HG02943 (cell line): Measurements from ENCODE around the gene ACTL6B.

Source experiments
- ATAC-seq: cut with Tn5 transposase; IDR thresholded peaks from one replicate; pipeline ENCODE4 v1.9.1; 2021; ENCODE audit warnings: mild to moderate bottlenecking, low read depth, moderate library complexity; ENCODE audit not compliant: unreplicated experiment

Gene ACTL6B

GRCh38 chr7:100604028-100604975, 51.9 kb downstream of the ACTL6B start:
- ATAC-seq, result no peak

GRCh38 chr7:100603726-100604027, 52.6 kb downstream of the ACTL6B start:
- no peak for ATAC-seq

- ATAC-seq, result no peak
Observed at GRCh38 chr7:100602889-100603725, 53.1 kb downstream of the ACTL6B start.

- ATAC-seq, result no peak
Observed at GRCh38 chr7:100600730-100601038, 55.6 kb downstream of the ACTL6B start.

GRCh38 chr7:100599911-100600729, 56.1 kb downstream of the ACTL6B start:
- ATAC-seq, result no peak

- no peak for ATAC-seq
Observed at GRCh38 chr7:100598425-100598824, 57.8 kb downstream of the ACTL6B start.

GRCh38 chr7:100595188-100595587, 61.1 kb downstream of the ACTL6B start:
- no peak for ATAC-seq
